ENCODE measurements around the gene KCNC1.

- no peak for TF ChIP-seq CTCF (IDR thresholded peaks at IDR 0.05)
- no peak for TF ChIP-seq ZFX (IDR thresholded peaks at IDR 0.05; ENCODE audit: borderline replicate concordance)
Measured at GRCh38 chr11:17746096-17746495, 11.5 kb downstream of the KCNC1 start.
